Activated gamma-delta T cell (primary cell): Measurements from ENCODE around the gene SLC9A3.

ENCODE experiments used
- DNase-seq: peaks from one replicate; lab custom pipeline; 2025; lab: John Stamatoyannopoulos, UW

The SLC9A3 gene

GRCh38 chr5:505951-506525 is 18.2 kb downstream of the SLC9A3 start:
- DNase-seq, result no peak

- DNase-seq, result no peak
Measured at GRCh38 chr5:504326-505154, 19.7 kb downstream of the SLC9A3 start.

- no peak for DNase-seq
Measured at GRCh38 chr5:502325-503079, 21.7 kb downstream of the SLC9A3 start.

GRCh38 chr5:501831-502184 is 22.4 kb downstream of the SLC9A3 start:
- no peak for DNase-seq

GRCh38 chr5:501105-501830 is 23.0 kb downstream of the SLC9A3 start:
- no peak for DNase-seq

GRCh38 chr5:500491-500890 is 23.8 kb downstream of the SLC9A3 start:
- DNase-seq, result no peak

- DNase-seq, result no peak
Measured at GRCh38 chr5:499233-500209, 24.7 kb downstream of the SLC9A3 start.

GRCh38 chr5:497871-498509 is 26.3 kb downstream of the SLC9A3 start:
- no peak for DNase-seq

GRCh38 chr5:497090-497700 is 27.1 kb downstream of the SLC9A3 start:
- no peak for DNase-seq

- no peak for DNase-seq
Measured at GRCh38 chr5:496028-496427, 28.2 kb downstream of the SLC9A3 start.

- no peak for DNase-seq
Measured at GRCh38 chr5:494667-495255, 29.5 kb downstream of the SLC9A3 start.

- no peak for DNase-seq
Measured at GRCh38 chr5:493758-494157, 30.5 kb downstream of the SLC9A3 start.

- DNase-seq, result no peak
Measured at GRCh38 chr5:493119-493701, 31.0 kb downstream of the SLC9A3 start.

- DNase-seq, result no peak
Measured at GRCh38 chr5:492314-492893, 31.8 kb downstream of the SLC9A3 start.

GRCh38 chr5:491856-492155 is 32.4 kb downstream of the SLC9A3 start:
- DNase-seq, result no peak

- no peak for DNase-seq
Measured at GRCh38 chr5:491119-491855, 33.0 kb downstream of the SLC9A3 start.

- no peak for DNase-seq
Measured at GRCh38 chr5:490116-491106, 33.8 kb downstream of the SLC9A3 start.
